ENCODE results near the gene TTI1.

The TTI1 gene

GRCh38 chr20:37986044-37986858 is 47.0 kb downstream of the TTI1 start:
- TF ChIP-seq, protein P1, sequence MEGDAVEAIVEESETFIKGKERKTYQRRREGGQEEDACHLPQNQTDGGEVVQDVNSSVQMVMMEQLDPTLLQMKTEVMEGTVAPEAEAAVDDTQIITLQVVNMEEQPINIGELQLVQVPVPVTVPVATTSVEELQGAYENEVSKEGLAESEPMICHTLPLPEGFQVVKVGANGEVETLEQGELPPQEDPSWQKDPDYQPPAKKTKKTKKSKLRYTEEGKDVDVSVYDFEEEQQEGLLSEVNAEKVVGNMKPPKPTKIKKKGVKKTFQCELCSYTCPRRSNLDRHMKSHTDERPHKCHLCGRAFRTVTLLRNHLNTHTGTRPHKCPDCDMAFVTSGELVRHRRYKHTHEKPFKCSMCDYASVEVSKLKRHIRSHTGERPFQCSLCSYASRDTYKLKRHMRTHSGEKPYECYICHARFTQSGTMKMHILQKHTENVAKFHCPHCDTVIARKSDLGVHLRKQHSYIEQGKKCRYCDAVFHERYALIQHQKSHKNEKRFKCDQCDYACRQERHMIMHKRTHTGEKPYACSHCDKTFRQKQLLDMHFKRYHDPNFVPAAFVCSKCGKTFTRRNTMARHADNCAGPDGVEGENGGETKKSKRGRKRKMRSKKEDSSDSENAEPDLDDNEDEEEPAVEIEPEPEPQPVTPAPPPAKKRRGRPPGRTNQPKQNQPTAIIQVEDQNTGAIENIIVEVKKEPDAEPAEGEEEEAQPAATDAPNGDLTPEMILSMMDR (IDR thresholded peaks at IDR 0.05; ENCODE audit: control insufficient read depth, extremely low read depth, insufficient read depth): no peak
- no peak for DNase-seq (ENCODE audit: low read depth)
- H3K4me3 ChIP-seq (ENCODE audit: low read depth, low read length): no peak overlapping the region

- no peak overlapping the region for H3K4me3 ChIP-seq (ENCODE audit: low read depth, low read length)
- TF ChIP-seq, protein P1 (IDR thresholded peaks at IDR 0.05; ENCODE audit: control insufficient read depth, extremely low read depth, insufficient read depth): no peak
- no peak for DNase-seq (ENCODE audit: low read depth)
Measured at GRCh38 chr20:37984018-37984785, 49.1 kb downstream of the TTI1 start.

DNA sequence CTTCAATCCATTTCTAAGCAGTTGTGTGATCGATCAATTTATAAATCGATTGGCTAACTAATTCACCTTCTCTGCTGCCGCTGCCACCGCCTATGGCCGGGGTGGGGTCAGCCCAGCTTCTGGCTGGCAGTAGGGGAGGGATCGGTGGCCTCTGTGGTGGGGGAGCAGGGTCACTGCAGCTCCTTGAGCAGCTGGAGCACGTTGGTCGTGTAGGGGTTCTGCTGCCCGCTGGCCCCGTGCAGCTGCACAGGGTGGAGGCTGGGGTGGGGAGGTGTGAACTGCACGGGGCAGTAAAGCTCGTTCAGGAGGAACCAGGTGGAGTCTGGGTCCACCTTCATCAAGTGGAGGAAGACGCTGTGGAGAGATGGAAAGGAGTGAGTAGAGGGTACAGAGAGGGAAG is 50.0 kb downstream of the TTI1 start:
- TF ChIP-seq, protein P1 (IDR thresholded peaks at IDR 0.05; ENCODE audit: control insufficient read depth, extremely low read depth, insufficient read depth): no peak
- no peak overlapping the region for H3K4me3 ChIP-seq (ENCODE audit: low read depth, low read length)
- DNase-seq (ENCODE audit: low read depth): no peak

DNA sequence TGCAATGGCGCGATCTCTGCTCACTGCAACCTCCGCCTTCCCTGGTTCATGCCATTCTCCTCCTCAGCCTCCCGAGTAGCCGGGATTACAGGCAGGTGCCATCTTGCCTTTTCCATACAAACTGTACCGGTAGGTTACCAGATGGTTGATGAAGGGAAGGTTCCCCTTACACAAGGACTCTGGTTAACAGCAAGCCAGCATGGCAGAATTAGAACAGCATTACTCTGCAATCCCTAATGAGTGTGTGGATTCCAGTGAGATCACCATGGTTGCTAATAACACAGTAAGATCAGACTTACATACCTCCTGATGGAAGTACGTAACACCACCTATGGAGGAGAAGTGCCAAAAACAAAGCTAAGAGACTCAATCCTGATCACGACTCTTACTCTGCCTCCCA is 51.7 kb downstream of the TTI1 start:
- DNase-seq (ENCODE audit: low read depth): no peak
- no peak overlapping the region for H3K4me3 ChIP-seq (ENCODE audit: low read depth, low read length)
- TF ChIP-seq, protein P1 (IDR thresholded peaks at IDR 0.05; ENCODE audit: control insufficient read depth, extremely low read depth, insufficient read depth): no peak

DNA sequence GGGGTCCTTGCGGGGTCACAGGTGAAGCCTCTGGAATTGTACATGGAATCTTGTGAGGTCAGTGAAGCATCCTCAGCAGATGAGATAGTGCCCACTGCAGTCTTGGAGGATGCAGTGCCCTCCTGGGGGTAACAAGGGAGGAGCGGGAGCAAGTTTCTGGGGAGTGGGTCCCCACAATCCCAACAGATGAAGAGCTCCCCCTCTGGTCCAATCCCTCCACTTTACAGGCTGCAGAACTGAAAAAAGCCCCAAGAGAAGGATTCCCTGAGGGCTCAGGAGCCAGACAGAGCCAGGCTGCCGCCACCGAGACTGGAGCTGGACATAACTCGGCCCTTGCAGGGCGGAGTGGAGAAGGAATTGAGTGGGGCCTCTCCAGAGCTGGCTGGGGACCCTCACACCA is 52.4 kb downstream of the TTI1 start:
- TF ChIP-seq, protein P1 (IDR thresholded peaks at IDR 0.05; ENCODE audit: control insufficient read depth, extremely low read depth, insufficient read depth): no peak
- no peak overlapping the region for H3K4me3 ChIP-seq (ENCODE audit: low read depth, low read length)
- DNase-seq (ENCODE audit: low read depth): no peak

DNA sequence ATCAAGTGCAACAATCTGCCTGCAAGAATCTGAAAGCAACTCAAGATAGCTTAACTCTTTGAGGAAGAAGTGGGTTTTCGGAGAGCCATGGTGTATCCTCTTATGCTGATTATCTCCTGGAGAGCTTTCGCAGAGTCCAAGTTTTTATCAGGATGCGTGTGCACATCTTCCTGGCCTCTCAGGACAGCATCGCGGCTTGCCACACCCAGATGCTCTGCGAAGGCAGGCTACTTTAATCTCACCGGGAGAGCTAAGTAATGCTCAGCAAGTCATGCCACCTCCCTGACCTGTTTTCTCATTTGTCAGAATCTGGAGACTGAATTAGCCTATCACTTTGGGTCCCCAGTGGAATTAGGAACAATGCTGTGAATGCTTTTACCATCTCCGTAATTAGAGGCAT is 52.9 kb downstream of the TTI1 start:
- no peak for DNase-seq (ENCODE audit: low read depth)
- no peak overlapping the region for H3K4me3 ChIP-seq (ENCODE audit: low read depth, low read length)
- TF ChIP-seq, protein P1 (IDR thresholded peaks at IDR 0.05; ENCODE audit: control insufficient read depth, extremely low read depth, insufficient read depth): no peak
